Measurements from ENCODE around the gene RET. TPM values are rescaled to one million over a fixed set of nuclear protein-coding genes. Genes with fewer than 3 reads are reported as not detected.

RET gene
- total RNA-seq, 1 donor from 2014 or later: 1.2 TPM

GRCh38 chr10:43120929-43121314 lies 44.1 kb downstream of the RET start:
- no peak for TF ChIP-seq CTCF (conservative IDR thresholded peaks at IDR 0.05; ENCODE audit: low read depth, low read length)
- H3K4me3 ChIP-seq (ENCODE audit: low read depth, low read length): no peak overlapping the region
- no peak for DNase-seq (ENCODE audit: low read depth)

- no peak for DNase-seq (ENCODE audit: low read depth)
- TF ChIP-seq CTCF (conservative IDR thresholded peaks at IDR 0.05; ENCODE audit: low read depth, low read length): no peak
- H3K4me3 ChIP-seq (ENCODE audit: low read depth, low read length): no peak overlapping the region
Observed at GRCh38 chr10:43121444-43121843, 44.6 kb downstream of the RET start.

- DNase-seq (ENCODE audit: low read depth): no peak
- no peak overlapping the region for H3K4me3 ChIP-seq (ENCODE audit: low read depth, low read length)
- no peak for TF ChIP-seq CTCF (conservative IDR thresholded peaks at IDR 0.05; ENCODE audit: low read depth, low read length)
Observed at GRCh38 chr10:43122096-43122495, 45.2 kb downstream of the RET start.

- H3K4me3 ChIP-seq (ENCODE audit: low read depth, low read length): no peak overlapping the region
- no peak for TF ChIP-seq CTCF (conservative IDR thresholded peaks at IDR 0.05; ENCODE audit: low read depth, low read length)
- no peak for DNase-seq (ENCODE audit: low read depth)
Observed at GRCh38 chr10:43122826-43123225, 46.0 kb downstream of the RET start.

- no peak for TF ChIP-seq CTCF (conservative IDR thresholded peaks at IDR 0.05; ENCODE audit: low read depth, low read length)
- DNase-seq (ENCODE audit: low read depth): no peak
- no peak overlapping the region for H3K4me3 ChIP-seq (ENCODE audit: low read depth, low read length)
Observed at GRCh38 chr10:43123361-43124093, 46.7 kb downstream of the RET start.

- TF ChIP-seq CTCF (conservative IDR thresholded peaks at IDR 0.05; ENCODE audit: low read depth, low read length): no peak
- no peak for DNase-seq (ENCODE audit: low read depth)
- no peak overlapping the region for H3K4me3 ChIP-seq (ENCODE audit: low read depth, low read length)
Observed at GRCh38 chr10:43124094-43124521, 47.2 kb downstream of the RET start.

Data from epithelial cell of proximal tubule (primary cell).